PFSK-1 (cell line): Measurements from ENCODE around the gene KIAA1328.

Experiments
- POLR2AphosphoS5 ChIP-seq: IDR thresholded peaks from 2 replicates; pipeline ENCODE4 v1.6.1; 2012; ENCODE audit warnings: low read depth, mild to moderate bottlenecking, control low read depth, low read length, moderate library complexity
- SIN3A ChIP-seq: IDR thresholded peaks from 2 replicates; pipeline ENCODE4 v1.6.1; 2012; ENCODE audit warnings: mild to moderate bottlenecking, low read length, moderate library complexity, borderline replicate concordance; ENCODE audit not compliant: insufficient read depth
- TAF1 ChIP-seq: IDR thresholded peaks from 2 replicates; pipeline ENCODE4 v1.6.1; 2012; ENCODE audit warnings: low read length, control low read depth, borderline replicate concordance; ENCODE audit not compliant: insufficient read depth
- TF ChIP-seq, protein P1 (sequence below), 2 experiments: IDR thresholded peaks; 2 replicates each; pipeline versions ENCODE4 v1.6.1 to v1.8.0; 2011 to 2012; ENCODE audit warnings: low read depth in 2 of 2, low read length in 2 of 2, control low read depth in 1 of 2, inconsistent platforms in 1 of 2, mild to moderate bottlenecking in 1 of 2, moderate library complexity in 1 of 2; ENCODE audit not compliant: insufficient read depth in 1 of 2

DNA sequence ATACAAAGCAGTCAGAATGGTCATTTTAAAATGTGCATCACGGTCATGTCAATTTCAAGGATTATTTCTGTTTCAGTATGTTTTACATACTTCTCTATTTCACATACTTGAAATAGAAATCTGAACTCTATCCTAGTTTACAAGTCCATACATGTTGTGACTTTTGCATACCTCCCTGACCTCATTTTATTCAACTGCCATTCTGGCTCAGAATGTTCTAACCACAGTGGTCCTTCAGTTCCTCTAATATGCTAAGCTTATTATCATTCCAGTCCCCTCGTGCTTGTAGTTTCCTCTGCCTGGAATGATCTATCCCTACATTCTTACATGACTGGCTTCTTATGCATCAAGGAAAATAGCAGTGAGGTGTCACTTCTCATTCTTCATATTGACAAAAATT is 295.6 kb downstream of the KIAA1328 start:
- TF ChIP-seq, protein P1, sequence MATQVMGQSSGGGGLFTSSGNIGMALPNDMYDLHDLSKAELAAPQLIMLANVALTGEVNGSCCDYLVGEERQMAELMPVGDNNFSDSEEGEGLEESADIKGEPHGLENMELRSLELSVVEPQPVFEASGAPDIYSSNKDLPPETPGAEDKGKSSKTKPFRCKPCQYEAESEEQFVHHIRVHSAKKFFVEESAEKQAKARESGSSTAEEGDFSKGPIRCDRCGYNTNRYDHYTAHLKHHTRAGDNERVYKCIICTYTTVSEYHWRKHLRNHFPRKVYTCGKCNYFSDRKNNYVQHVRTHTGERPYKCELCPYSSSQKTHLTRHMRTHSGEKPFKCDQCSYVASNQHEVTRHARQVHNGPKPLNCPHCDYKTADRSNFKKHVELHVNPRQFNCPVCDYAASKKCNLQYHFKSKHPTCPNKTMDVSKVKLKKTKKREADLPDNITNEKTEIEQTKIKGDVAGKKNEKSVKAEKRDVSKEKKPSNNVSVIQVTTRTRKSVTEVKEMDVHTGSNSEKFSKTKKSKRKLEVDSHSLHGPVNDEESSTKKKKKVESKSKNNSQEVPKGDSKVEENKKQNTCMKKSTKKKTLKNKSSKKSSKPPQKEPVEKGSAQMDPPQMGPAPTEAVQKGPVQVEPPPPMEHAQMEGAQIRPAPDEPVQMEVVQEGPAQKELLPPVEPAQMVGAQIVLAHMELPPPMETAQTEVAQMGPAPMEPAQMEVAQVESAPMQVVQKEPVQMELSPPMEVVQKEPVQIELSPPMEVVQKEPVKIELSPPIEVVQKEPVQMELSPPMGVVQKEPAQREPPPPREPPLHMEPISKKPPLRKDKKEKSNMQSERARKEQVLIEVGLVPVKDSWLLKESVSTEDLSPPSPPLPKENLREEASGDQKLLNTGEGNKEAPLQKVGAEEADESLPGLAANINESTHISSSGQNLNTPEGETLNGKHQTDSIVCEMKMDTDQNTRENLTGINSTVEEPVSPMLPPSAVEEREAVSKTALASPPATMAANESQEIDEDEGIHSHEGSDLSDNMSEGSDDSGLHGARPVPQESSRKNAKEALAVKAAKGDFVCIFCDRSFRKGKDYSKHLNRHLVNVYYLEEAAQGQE (IDR thresholded peaks at IDR 0.05; ENCODE audit: insufficient read depth in 1 of 2, low read depth in 2 of 2, low read length in 2 of 2) = no peak
- no peak for TF ChIP-seq POLR2AphosphoS5
- TF ChIP-seq SIN3A = no peak
- no peak for TF ChIP-seq TAF1
